SU-DHL-6 (cell line): ENCODE data around the gene LAMC3.

Source experiments
- CTCF ChIP-seq: fragments of 200-600 bp; sonication (generic); IDR thresholded peaks from one replicate; pipeline ENCODE4 v1.5.1; 2017; ENCODE audit warnings: antibody characterized with exemption, mild to moderate bottlenecking, low read length, moderate library complexity; ENCODE audit not compliant: insufficient read depth, poor library complexity, severe bottlenecking
- EZH2phosphoT487 ChIP-seq: fragments of 200-600 bp; sonication (generic), shearing (Covaris generic); conservative IDR thresholded peaks from 2 replicates; pipeline ENCODE4 v1.6.1; 2018; ENCODE audit warnings: mild to moderate bottlenecking, antibody characterized with exemption, low read length, moderate library complexity, mixed read lengths

GRCh38 chr9:130996205-130996604, 12.8 kb upstream of the LAMC3 start:
- TF ChIP-seq CTCF (no peak), EZH2phosphoT487 (no peak)
